Suprapubic skin (tissue), 3 donors: ENCODE results near the gene GTSE1.

ENCODE experiments used
- CTCF ChIP-seq, 2 donors: fragments of 200-600 bp in 1 of 2; fragments of 450-650 bp in 1 of 2; sonication (generic) in 1 of 2; IDR thresholded peaks; one replicate each; pipeline ENCODE4 v1.5.1; 2016 to 2019; ENCODE audit warnings: antibody characterized with exemption in 2 of 2, mild to moderate bottlenecking in 1 of 2, moderate library complexity in 1 of 2
- POLR2A ChIP-seq, 2 donors: fragments of 450-650 bp; IDR thresholded peaks; one replicate each; pipeline ENCODE4 v1.6.1; 2017; ENCODE audit warnings: antibody characterized with exemption in 2 of 2, mild to moderate bottlenecking in 2 of 2, moderate library complexity in 2 of 2

GRCh38 chr22:46323162-46323561 is 26.5 kb downstream of the GTSE1 start:
- TF ChIP-seq CTCF (IDR thresholded peaks at IDR 0.05) = no peak
- TF ChIP-seq POLR2A (IDR thresholded peaks at IDR 0.05) = no peak
